ENCODE results near the gene BARD1.

DNA sequence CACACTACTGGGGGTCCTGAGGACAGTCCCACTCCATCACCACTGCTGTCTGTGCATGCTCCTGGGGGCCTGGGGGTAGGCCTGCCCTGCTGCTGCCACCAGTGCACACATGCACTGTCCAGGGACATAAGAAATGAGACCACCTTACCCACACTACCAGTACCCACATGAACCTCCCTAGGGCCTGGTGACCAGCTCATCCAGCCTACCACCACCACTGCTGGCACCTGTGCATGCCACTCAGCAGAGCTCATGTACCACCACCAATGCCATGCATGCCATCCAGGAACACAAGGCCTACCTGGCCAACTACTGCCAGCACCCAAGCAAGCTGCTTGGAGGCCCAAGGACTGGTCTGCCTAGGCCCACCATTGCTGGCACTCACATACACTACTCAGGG is 112.8 kb downstream of the BARD1 start:
- TF ChIP-seq, protein P1, sequence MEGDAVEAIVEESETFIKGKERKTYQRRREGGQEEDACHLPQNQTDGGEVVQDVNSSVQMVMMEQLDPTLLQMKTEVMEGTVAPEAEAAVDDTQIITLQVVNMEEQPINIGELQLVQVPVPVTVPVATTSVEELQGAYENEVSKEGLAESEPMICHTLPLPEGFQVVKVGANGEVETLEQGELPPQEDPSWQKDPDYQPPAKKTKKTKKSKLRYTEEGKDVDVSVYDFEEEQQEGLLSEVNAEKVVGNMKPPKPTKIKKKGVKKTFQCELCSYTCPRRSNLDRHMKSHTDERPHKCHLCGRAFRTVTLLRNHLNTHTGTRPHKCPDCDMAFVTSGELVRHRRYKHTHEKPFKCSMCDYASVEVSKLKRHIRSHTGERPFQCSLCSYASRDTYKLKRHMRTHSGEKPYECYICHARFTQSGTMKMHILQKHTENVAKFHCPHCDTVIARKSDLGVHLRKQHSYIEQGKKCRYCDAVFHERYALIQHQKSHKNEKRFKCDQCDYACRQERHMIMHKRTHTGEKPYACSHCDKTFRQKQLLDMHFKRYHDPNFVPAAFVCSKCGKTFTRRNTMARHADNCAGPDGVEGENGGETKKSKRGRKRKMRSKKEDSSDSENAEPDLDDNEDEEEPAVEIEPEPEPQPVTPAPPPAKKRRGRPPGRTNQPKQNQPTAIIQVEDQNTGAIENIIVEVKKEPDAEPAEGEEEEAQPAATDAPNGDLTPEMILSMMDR (IDR thresholded peaks at IDR 0.05), result no peak
- no peak for TF ChIP-seq POLR2A (IDR thresholded peaks at IDR 0.05; ENCODE audit: low read depth)
